Measurements from ENCODE around the gene ADD1. TPM values are rescaled to one million over a fixed set of nuclear protein-coding genes. Genes with fewer than 3 reads are reported as not detected.

ADD1 gene
- total RNA-seq, 4 donors from 2014 or later: 290 to 470 (median 372) TPM

DNA sequence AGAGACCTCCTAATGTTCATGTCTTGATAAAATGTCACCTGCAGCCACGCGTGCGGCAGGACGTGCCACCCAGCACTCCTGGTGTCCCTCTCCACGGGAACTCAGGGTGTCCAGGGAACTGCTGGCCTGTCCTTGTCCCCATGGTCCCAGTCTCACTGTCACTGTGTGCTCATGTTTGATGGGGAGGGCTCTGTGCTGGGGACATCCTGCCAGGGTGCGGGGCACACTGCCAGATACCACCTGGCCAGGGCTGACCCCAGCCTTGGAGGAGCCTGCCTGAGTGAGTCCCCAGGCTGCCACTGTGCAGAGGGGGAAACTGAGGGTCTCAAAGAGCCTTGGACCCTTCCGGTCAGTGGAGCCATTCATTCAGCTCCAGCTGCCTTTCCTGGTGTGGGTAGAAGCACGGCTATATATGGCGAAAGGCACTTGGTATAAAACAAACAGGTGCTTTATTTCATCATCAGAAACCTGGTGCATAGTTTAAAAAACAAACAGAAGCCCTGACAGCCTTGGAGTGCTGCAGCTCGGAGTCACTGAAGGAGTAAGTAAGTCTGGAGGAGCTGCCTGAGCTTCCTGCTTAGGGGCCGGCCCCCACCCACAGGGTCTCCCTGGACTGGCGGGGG is 86.6 kb downstream of the ADD1 start:
- Histone ChIP-seq H3K36me3 (peaks cover 0 to 61% (median 0%) of the 10 kb centered on the region in 3 donors), H3K27ac (peak overlapping the region in 2 of 4 donors; percentile 85), H3K4me1 (peaks cover 0 to 33% (median 28%) of the 10 kb centered on the region in 4 donors), H3K9me3 (no peaks in the 10 kb centered on the region), H3K27me3 (no peaks in the 10 kb centered on the region), H3K4me3 (no peak overlapping the region)
- DNase-seq: peak in 2 of 3 donors; percentile 46
- TF ChIP-seq, protein P1, sequence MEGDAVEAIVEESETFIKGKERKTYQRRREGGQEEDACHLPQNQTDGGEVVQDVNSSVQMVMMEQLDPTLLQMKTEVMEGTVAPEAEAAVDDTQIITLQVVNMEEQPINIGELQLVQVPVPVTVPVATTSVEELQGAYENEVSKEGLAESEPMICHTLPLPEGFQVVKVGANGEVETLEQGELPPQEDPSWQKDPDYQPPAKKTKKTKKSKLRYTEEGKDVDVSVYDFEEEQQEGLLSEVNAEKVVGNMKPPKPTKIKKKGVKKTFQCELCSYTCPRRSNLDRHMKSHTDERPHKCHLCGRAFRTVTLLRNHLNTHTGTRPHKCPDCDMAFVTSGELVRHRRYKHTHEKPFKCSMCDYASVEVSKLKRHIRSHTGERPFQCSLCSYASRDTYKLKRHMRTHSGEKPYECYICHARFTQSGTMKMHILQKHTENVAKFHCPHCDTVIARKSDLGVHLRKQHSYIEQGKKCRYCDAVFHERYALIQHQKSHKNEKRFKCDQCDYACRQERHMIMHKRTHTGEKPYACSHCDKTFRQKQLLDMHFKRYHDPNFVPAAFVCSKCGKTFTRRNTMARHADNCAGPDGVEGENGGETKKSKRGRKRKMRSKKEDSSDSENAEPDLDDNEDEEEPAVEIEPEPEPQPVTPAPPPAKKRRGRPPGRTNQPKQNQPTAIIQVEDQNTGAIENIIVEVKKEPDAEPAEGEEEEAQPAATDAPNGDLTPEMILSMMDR (IDR thresholded peaks at IDR 0.05): no peak
- TF ChIP-seq POLR2A (IDR thresholded peaks at IDR 0.05): no peak

DNA sequence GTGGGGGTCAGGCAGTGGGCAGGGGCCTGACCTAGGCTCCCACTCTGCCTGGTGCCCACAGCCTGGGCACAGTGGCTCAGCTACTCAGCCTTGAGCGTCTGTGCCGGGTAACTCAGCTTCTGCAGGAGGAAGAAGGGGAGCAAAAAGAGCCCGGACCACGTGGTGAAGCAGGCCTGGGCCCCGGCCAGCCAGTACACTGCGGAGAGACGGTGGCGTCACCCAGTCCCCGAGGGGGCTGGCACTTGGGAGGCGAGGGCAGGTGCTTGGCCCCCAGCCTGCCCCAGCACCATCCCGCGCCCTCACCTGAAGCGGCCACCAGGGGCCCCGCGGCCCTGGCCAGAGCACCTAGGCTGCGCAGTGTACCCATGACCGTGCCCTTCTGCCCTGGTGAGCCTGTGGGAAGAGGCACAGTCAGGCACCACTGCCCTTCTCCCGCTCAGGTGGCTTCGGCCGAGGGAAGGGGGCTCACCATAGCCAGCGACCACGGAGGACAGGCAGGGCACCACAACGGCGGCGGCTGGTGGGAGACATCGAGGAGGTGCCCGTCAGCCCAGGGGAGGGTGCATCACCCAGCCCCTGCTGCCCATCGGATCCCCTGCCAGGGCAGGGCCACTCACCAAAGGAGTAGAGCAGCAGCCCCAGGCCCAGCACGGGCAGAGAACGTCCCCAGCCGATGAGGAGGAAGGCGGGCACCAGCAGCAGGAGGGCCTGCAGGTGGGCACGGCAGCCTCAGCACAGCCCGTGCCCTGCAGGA is 87.3 kb downstream of the ADD1 start:
- H3K27ac ChIP-seq: peak overlapping the region; percentile 60 to 89 (median 85)
- peaks cover 0 to 39% (median 31%) of the 10 kb centered on the region in 4 donors for H3K4me1 ChIP-seq
- no peak overlapping the region for H3K4me3 ChIP-seq
- TF ChIP-seq, protein P1 (IDR thresholded peaks at IDR 0.05): peak in 2 of 6 experiments; percentile 24 to 25
- no peak for TF ChIP-seq POLR2A (IDR thresholded peaks at IDR 0.05)
- DNase-seq: peak in 2 of 3 donors; percentile 47 to 51
- peaks cover 0 to 54% (median 0%) of the 10 kb centered on the region in 3 donors for H3K36me3 ChIP-seq
- no peaks in the 10 kb centered on the region for H3K27me3 ChIP-seq
- H3K9me3 ChIP-seq: no peaks in the 10 kb centered on the region

DNA sequence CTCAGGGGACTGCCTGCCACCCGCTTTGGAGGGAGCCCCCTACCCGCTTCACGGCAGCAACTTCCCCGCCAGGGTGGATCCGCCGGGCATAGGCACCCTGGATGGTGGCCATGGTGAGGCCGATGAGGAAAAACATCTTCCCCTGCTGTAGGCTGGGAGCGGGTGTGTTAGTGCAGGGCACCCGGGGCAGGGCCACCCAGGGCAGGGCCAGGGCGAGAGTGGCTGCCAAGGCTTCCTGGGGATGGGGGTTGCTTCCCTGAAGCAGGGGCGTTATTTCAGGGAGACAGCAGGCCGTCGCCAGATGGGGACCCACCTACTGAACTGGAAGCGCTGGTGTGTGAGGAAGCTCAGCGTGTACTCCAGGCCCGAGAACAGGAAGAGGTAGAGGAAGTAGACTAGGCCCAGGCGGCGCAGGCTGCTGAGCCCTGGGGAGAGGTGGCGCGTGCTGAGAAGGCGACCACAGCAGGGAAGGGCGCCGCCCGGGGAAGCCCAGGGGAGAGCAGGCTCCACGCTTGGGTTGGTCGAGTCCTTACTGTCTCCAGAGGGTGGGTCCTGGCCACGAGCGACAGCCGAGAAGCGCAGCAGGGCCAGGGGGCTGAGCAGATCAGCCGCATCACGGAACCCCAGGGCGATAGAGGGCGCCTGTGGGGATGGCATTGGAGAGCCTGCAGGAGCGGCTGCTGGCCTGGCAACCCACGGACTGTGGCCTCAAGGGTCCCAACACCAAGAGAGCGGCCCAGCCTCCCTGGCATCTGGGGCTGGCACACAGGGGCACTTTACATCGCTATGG is 88.1 kb downstream of the ADD1 start:
- Histone ChIP-seq H3K36me3 (peaks cover 0 to 46% (median 0%) of the 10 kb centered on the region in 3 donors), H3K4me1 (peaks cover 0 to 47% (median 35%) of the 10 kb centered on the region in 4 donors), H3K27ac (peak overlapping the region; percentile 60 to 89 (median 85)), H3K27me3 (no peaks in the 10 kb centered on the region), H3K4me3 (peak overlapping the region in 1 of 4 donors; percentile 15), H3K9me3 (no peaks in the 10 kb centered on the region)
- peak; percentile 64 to 91 (median 88) for DNase-seq
- TF ChIP-seq, protein P1 (IDR thresholded peaks at IDR 0.05): peak in 3 of 6 experiments; percentile 3 to 34 (median 14)
- TF ChIP-seq POLR2A (IDR thresholded peaks at IDR 0.05): no peak

DNA sequence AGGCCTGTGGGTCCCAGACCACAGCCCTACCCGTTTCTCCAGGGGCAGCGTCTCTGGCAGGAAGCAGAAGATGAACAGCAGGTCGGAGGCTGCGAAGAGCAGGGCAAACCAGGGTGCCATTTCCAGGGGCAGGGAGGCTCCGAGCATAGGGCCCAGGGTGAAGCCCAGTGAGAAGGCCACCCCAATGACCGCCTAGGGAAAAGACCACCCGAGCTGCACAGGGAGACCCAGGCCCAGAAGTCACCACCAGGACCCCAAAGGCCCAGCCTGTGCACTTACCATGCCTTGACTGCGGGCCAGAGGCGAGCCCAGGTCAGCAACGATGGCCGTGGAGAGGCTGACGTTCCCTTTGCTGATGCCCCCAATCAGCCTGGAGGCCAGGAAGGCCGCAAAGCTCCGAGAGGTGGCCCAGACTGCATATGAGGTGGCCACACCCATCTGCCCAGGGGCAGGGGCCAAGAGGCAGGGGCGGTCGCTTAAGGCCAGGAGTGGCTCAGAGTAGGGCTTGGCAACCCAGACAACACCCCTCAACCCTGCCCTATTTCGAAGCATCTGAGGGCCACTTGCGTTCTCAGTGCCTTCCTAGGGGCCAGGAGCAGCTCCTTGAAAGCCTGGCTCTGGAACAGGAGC is 88.8 kb downstream of the ADD1 start:
- H3K27me3 ChIP-seq: no peaks in the 10 kb centered on the region
- peak in 2 of 3 donors; percentile 49 to 54 for DNase-seq
- TF ChIP-seq, protein P1 (IDR thresholded peaks at IDR 0.05): no peak
- no peak for TF ChIP-seq POLR2A (IDR thresholded peaks at IDR 0.05)
- H3K4me1 ChIP-seq: peaks cover 0 to 48% (median 35%) of the 10 kb centered on the region in 4 donors
- peaks cover 0 to 39% (median 0%) of the 10 kb centered on the region in 3 donors for H3K36me3 ChIP-seq
- no peak overlapping the region for H3K4me3 ChIP-seq
- peak overlapping the region; percentile 60 to 89 (median 85) for H3K27ac ChIP-seq
- H3K9me3 ChIP-seq: no peaks in the 10 kb centered on the region
